ENCODE data around the gene PPME1. TPM values are rescaled to one million over a fixed set of nuclear protein-coding genes. Genes with fewer than 3 reads are reported as not detected.
"Not testable (repeated sequence)": the region's sequence is repeated elsewhere in the genome, so short reads cannot be mapped to it uniquely, and the experiment has no call there.

PPME1 gene
- total RNA-seq, 1 donor from 2014 or later, result 29.2 TPM

DNA sequence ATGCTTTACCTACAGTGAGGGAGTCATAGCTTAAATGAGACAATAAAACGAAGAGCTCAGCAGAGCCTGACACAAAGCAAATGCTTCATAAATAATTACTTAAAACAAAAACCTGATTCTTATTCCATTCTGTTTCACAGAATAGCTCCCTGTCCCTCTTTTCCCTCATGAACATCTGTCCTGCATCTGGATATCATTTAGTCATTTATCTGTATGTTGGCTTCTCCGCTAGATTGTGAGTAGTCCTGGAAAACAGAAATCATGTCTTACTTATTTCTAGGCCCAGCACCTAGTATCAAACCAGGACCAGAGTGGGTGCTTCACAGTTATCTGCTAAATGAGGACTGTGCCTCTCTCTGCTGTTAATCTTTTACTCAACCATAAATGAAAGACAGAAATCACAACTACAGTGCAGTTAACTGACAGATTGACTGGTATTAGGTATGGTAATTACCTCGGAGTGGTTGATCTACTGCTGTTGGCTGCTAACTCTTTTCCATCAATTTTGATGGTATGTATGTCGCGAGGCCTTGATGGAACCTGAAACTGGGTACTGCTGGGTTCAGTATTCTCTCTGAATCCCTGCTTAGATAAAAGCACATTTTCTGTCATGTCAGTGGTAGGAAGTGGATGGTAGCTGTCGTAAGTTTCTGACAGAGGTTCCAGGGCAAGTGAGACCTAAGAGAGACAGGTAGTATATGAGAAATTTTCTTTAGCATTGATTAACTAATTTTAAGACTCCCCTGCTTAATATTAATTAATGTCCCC is 31.8 kb upstream of the PPME1 start:
- intact Hi-C loops (cut with DNase I), result no loop called here
- TF ChIP-seq POLR2A (IDR thresholded peaks at IDR 0.05) (no peak), POLR2AphosphoS5 (IDR thresholded peaks at IDR 0.05; ENCODE audit: insufficient read depth in 1 of 2, low read depth in 1 of 2) (no peak)
- TF ChIP-seq, protein P1, sequence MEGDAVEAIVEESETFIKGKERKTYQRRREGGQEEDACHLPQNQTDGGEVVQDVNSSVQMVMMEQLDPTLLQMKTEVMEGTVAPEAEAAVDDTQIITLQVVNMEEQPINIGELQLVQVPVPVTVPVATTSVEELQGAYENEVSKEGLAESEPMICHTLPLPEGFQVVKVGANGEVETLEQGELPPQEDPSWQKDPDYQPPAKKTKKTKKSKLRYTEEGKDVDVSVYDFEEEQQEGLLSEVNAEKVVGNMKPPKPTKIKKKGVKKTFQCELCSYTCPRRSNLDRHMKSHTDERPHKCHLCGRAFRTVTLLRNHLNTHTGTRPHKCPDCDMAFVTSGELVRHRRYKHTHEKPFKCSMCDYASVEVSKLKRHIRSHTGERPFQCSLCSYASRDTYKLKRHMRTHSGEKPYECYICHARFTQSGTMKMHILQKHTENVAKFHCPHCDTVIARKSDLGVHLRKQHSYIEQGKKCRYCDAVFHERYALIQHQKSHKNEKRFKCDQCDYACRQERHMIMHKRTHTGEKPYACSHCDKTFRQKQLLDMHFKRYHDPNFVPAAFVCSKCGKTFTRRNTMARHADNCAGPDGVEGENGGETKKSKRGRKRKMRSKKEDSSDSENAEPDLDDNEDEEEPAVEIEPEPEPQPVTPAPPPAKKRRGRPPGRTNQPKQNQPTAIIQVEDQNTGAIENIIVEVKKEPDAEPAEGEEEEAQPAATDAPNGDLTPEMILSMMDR (IDR thresholded peaks at IDR 0.05), result no peak
- peaks cover 19% of the 10 kb centered on the region for H3K4me1 ChIP-seq

DNA sequence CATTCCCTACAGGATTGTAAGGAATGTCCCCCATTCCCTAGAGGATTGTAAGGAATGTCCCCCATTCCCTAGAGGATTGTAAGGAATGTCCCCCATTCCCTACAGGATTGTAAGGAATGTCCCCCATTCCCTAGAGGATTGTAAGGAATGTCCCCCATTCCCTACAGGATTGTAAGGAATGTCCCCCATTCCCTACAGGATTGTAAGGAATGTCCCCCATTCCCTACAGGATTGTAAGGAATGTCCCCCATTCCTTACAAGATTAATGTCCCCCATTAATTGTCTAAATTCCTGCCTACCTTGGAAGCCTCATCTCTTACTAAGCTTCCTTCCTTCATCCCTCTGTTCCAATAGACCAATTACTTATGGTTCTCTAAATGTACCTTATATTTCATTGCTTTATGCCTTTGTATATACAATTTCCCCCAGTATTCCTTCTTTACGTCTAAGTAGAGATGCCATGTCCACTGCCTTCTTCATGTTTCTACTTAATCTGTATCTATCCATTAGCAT is 31.1 kb upstream of the PPME1 start:
- H3K4me1 ChIP-seq, result peaks cover 19% of the 10 kb centered on the region
- H3K27me3 ChIP-seq; H3K9me3 ChIP-seq; H3K4me3 ChIP-seq; intact Hi-C loops (cut with DNase I); H3K27ac ChIP-seq; DNase-seq (ENCODE audit: extremely low spot score in 2 of 2); H3K36me3 ChIP-seq: not testable (repeated sequence)

More for the DNA sequence above, 31.8 kb upstream of the PPME1 start:
- Histone ChIP-seq H3K36me3 (no peaks in the 10 kb centered on the region), H3K4me3 (no peak overlapping the region), H3K9me3 (no peaks in the 10 kb centered on the region), H3K27me3 (no peaks in the 10 kb centered on the region), H3K27ac (peak overlapping the region; percentile 30)
- DNase-seq (ENCODE audit: extremely low spot score in 2 of 2), result no peak

DNA sequence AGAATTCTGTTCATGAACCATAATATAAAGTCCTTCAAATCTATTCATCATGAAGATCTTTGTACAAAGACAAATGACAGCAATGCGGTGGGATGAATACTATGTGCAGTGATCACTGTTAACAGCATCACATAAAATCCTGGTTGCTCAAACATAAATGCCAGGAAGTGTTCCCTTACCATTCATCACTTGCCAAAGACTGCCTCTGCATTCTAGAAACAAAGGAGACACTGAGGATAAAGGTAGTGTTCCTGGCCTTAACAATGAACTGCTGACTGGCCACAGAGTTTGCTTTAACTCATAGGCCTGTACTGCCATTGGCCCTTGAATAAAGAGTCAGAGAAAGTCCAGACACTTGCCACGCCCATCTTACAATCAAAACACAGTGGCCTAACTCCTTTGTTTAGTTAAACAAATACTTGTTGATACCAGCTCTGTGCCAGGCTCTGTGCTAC is 29.8 kb upstream of the PPME1 start:
- no peak overlapping the region for H3K27ac ChIP-seq
- no peaks in the 10 kb centered on the region for H3K9me3 ChIP-seq
- TF ChIP-seq, protein P1 (IDR thresholded peaks at IDR 0.05), result no peak
- TF ChIP-seq POLR2A (IDR thresholded peaks at IDR 0.05) (no peak), POLR2AphosphoS5 (IDR thresholded peaks at IDR 0.05; ENCODE audit: insufficient read depth in 1 of 2, low read depth in 1 of 2) (no peak)
- peaks cover 19% of the 10 kb centered on the region for H3K4me1 ChIP-seq
- no peaks in the 10 kb centered on the region for H3K36me3 ChIP-seq
- no peaks in the 10 kb centered on the region for H3K27me3 ChIP-seq
- no peak for DNase-seq (ENCODE audit: extremely low spot score in 2 of 2)
- intact Hi-C loops (cut with DNase I), result no loop called here
- H3K4me3 ChIP-seq, result no peak overlapping the region

DNA sequence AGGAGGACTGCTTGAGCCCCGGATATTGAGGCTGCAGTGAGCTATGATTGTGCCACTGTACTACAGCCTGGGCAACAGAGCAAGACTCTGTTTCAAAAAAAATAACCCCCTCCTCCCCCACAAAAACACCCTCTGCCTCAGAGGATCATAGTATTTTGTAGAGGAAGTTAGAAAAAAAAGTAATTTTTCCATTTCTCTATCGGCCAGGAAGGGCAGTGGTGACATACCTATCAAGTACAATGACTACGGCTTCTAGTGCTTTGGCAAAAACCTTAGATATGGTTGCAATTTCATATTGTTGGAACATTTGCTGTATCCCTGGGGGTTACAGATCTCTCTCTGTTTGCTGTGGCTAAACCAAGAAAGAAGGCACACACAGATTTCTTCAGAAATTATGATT is 29.2 kb upstream of the PPME1 start:
- Histone ChIP-seq H3K4me3 (no peak overlapping the region), H3K9me3 (no peaks in the 10 kb centered on the region), H3K36me3 (no peaks in the 10 kb centered on the region), H3K27ac (no peak overlapping the region), H3K4me1 (peaks cover 19% of the 10 kb centered on the region), H3K27me3 (no peaks in the 10 kb centered on the region)
- DNase-seq (ENCODE audit: extremely low spot score in 2 of 2), result no peak
- intact Hi-C loops (cut with DNase I), result no loop called here
- TF ChIP-seq POLR2A (IDR thresholded peaks at IDR 0.05) (no peak), POLR2AphosphoS5 (IDR thresholded peaks at IDR 0.05; ENCODE audit: insufficient read depth in 1 of 2, low read depth in 1 of 2) (no peak)
- TF ChIP-seq, protein P1 (IDR thresholded peaks at IDR 0.05), result no peak

DNA sequence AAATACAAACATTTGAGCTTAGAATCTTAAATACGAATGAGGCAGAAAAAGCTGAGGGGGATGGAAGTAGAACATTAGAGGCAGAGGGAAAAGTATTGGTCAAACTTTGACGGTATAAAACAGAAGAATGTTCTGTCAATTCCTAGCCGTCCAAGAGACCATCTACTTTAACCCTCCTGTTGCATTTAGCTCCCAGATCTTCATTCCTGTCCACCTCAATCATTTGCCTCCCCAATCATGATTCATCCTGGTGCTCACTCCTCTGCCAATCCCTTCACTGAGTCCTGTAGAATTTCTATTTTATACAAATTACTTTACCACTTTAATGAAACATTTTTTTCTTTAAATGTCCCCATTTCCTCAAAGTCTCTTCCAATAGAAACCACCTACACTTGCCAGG is 28.5 kb upstream of the PPME1 start:
- DNase-seq (ENCODE audit: extremely low spot score in 2 of 2), result no peak
- Histone ChIP-seq H3K27me3 (no peaks in the 10 kb centered on the region), H3K27ac (no peak overlapping the region), H3K4me1 (peaks cover 19% of the 10 kb centered on the region), H3K36me3 (no peaks in the 10 kb centered on the region), H3K9me3 (no peaks in the 10 kb centered on the region), H3K4me3 (no peak overlapping the region)
- TF ChIP-seq POLR2AphosphoS5 (IDR thresholded peaks at IDR 0.05; ENCODE audit: insufficient read depth in 1 of 2, low read depth in 1 of 2) (no peak), POLR2A (IDR thresholded peaks at IDR 0.05) (no peak)
- TF ChIP-seq, protein P1 (IDR thresholded peaks at IDR 0.05), result no peak
- intact Hi-C loops (cut with DNase I), result no loop called here

Measured in vagina (tissue), 2 donors.